Pancreas (tissue), 10 donors: ENCODE measurements around the gene SLC25A13. TPM values are rescaled to one million over a fixed set of nuclear protein-coding genes. Genes with fewer than 3 reads are reported as not detected.

Experiments used
- ATAC-seq, 4 donors: fragments of 200-7000 bp; cut with Tn5 transposase; one replicate each; pipeline versions ENCODE4 v1.8.0 to v1.9.1; 2020; ENCODE audit warnings: mild to moderate bottlenecking in 4 of 4, moderate library complexity in 4 of 4
- DNase-seq, 6 donors: peaks; one replicate each; pipeline ENCODE4 v3.0.0-alpha.2; 2020
- FAIRE-seq: peaks from 2 replicates; lab custom pipeline; 2012; peaks lifted over from hg19 to GRCh38; lab: Jason Lieb, UNC
- H3K27ac ChIP-seq, 4 donors: fragments of 200-600 bp; sonication (generic); 1 replicate in 3 of 4; 2 replicates in 1 of 4; pipeline versions ENCODE4 v1.5.0 to v1.8.0; 2020
- H3K27me3 ChIP-seq, 4 donors: fragments of 200-600 bp; one replicate each; pipeline ENCODE4 v1.8.0; 2021
- H3K36me3 ChIP-seq, 3 donors: fragments of 200-600 bp; sonication (generic) in 1 of 3; one replicate each; pipeline versions ENCODE4 v1.5.0 to v1.8.0; 2020 to 2021
- H3K4me1 ChIP-seq, 3 donors: fragments of 200-600 bp; one replicate each; pipeline ENCODE4 v1.8.0; 2021
- H3K4me3 ChIP-seq, 4 donors: fragments of 200-600 bp; sonication (generic) in 2 of 4; one replicate each; pipeline versions ENCODE4 v1.5.0 to v1.8.0; 2020 to 2021
- H3K9me3 ChIP-seq, 4 donors: fragments of 200-600 bp; one replicate each; pipeline ENCODE4 v1.8.0; 2021
- WGBS, 2 donors: extraction: QIAGEN DNeasy Blood & Tissue Kit; methylation state at CpG; one replicate each; pipeline ENCODE4 v1.1.7; 2013; 5-methylcytosine and 5-hydroxymethylcytosine counted together
- intact Hi-C, 3 donors: fragments of 100-400 bp; cut with DNase I; formaldehyde crosslinking; loops; one replicate each; pipeline versions ENCODE4 v1.11.1 to v1.14.2; 2022
- polyA plus RNA-seq, 2 donors: library from polyadenylated mRNA; stranded (reverse); fragments of 200-250 nt; gene quantifications; one replicate each; pipeline ENCODE4 v1.2.3, GENCODE V29; 2013
- total RNA-seq, 6 donors: library from RNA; stranded (reverse); fragmentation: NEBNext Ultra II Directional in 4 of 6; extraction: Animal tissue kit (Norgen Biotek cat#: 25700) in 4 of 6; gene quantifications; one replicate each; pipeline versions ENCODE4 v1.2.1 to v1.2.4, GENCODE V29; 2021 to 2023
- TF ChIP-seq, protein P1 (sequence below), 4 donors: fragments of 200-600 bp; sonication (generic) in 3 of 4; IDR thresholded peaks; one replicate each; pipeline versions ENCODE4 v1.5.0 to v1.8.0; 2021; ENCODE audit warnings: antibody characterized with exemption in 4 of 4
- donor health status: healthy with polysubstance abuse.
- donor health status: DM: no; HTN: no; CAD: no; lungs with moderate emphysema.
- donor health status: DM: no; HTN: no; CAD: no.
- donor health status: control.
- donor health status: control.
- donor health status: Bipolar disorder and iron deficiency.
- donor health status: DM: yes; HTN: yes; CAD: no.
- donor health status: DM: no; HTN: no; CAD: no.
- donor health status: DM: no; HTN: no; CAD: no.
- donor health status: DM: yes; HTN: yes; CAD: no.

Gene SLC25A13
- total and polyA plus RNA-seq, 8 donors: 4.2 to 15.0 (median 11.0) TPM

DNA sequence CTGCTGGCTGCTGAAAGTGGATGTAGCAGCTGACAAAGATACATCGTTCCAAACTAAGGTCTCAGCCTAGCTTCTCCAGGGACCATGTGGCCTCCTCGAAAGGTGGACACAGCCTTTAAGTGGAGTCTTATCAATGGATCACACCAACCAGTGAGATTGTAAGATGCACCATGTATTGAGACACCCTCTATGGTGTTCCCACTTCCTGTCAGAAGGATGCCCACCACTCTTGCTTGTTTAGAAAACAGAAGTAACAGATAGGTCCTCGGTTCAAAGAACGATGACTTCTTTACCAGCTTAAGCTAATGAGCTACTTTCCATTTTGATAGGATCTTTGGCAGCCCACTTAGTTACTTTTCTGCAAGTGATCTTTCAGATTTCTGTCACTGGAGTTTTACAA, 34.3 kb downstream of the SLC25A13 start:
- Histone ChIP-seq H3K27ac (no peak overlapping the region), H3K27me3 (no peaks in the 10 kb centered on the region), H3K4me1 (no peaks in the 10 kb centered on the region), H3K4me3 (no peak overlapping the region), H3K9me3 (no peaks in the 10 kb centered on the region), H3K36me3 (no peaks in the 10 kb centered on the region)
- DNase-seq: no peak
- FAIRE-seq: no peak
- no peak for ATAC-seq
- intact Hi-C loops: no loop called here
- TF ChIP-seq, protein P1, sequence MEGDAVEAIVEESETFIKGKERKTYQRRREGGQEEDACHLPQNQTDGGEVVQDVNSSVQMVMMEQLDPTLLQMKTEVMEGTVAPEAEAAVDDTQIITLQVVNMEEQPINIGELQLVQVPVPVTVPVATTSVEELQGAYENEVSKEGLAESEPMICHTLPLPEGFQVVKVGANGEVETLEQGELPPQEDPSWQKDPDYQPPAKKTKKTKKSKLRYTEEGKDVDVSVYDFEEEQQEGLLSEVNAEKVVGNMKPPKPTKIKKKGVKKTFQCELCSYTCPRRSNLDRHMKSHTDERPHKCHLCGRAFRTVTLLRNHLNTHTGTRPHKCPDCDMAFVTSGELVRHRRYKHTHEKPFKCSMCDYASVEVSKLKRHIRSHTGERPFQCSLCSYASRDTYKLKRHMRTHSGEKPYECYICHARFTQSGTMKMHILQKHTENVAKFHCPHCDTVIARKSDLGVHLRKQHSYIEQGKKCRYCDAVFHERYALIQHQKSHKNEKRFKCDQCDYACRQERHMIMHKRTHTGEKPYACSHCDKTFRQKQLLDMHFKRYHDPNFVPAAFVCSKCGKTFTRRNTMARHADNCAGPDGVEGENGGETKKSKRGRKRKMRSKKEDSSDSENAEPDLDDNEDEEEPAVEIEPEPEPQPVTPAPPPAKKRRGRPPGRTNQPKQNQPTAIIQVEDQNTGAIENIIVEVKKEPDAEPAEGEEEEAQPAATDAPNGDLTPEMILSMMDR (IDR thresholded peaks at IDR 0.05): no peak
- 93 to 96% methylated on average over 4 of the region's 4 CpGs for WGBS, 2 donors

DNA sequence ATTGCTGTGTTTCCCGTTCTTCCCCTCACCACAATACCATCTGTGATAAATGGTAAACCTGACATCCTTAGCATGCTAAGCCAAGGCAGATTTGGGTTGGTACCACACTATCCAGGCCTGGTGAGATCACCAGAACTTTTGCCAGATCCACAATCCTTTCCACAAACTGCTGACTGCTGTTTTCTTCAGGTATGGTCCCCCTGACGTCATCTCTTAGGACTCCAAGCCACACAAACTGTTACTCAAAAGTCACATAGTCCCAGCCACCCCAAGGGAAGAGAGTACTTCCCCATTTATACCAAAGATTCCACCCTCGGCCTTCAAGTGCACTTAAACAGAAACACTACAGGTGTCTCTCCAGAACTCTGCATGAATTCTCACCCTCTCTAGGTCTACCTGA, 34.8 kb downstream of the SLC25A13 start:
- DNase-seq: no peak
- Histone ChIP-seq H3K4me3 (no peak overlapping the region), H3K9me3 (no peaks in the 10 kb centered on the region), H3K4me1 (no peaks in the 10 kb centered on the region), H3K27me3 (no peaks in the 10 kb centered on the region), H3K27ac (no peak overlapping the region), H3K36me3 (no peaks in the 10 kb centered on the region)
- 85 to 91% methylated on average over 3 of the region's 3 CpGs for WGBS, 2 donors
- TF ChIP-seq, protein P1 (IDR thresholded peaks at IDR 0.05): no peak
- FAIRE-seq: no peak
- intact Hi-C loops: no loop called here
- ATAC-seq: no peak

GRCh38 chr7:96285579-96285978, 36.3 kb downstream of the SLC25A13 start:
- TF ChIP-seq, protein P1 (IDR thresholded peaks at IDR 0.05): no peak
- ATAC-seq: no peak
- Histone ChIP-seq H3K27ac (no peak overlapping the region), H3K27me3 (no peaks in the 10 kb centered on the region), H3K4me1 (no peaks in the 10 kb centered on the region), H3K4me3 (no peak overlapping the region), H3K9me3 (no peaks in the 10 kb centered on the region), H3K36me3 (no peaks in the 10 kb centered on the region)
- intact Hi-C loops: no loop called here
- DNase-seq: no peak
- WGBS, 2 donors: 74 to 83% methylated on average over 3 of the region's 3 CpGs
- no peak for FAIRE-seq

GRCh38 chr7:96284835-96285234, 37.1 kb downstream of the SLC25A13 start:
- no peak for DNase-seq
- 95 to 97% methylated on average over 3 of the region's 3 CpGs for WGBS, 2 donors
- no peak for FAIRE-seq
- Histone ChIP-seq H3K4me3 (no peak overlapping the region), H3K36me3 (no peaks in the 10 kb centered on the region), H3K27me3 (no peaks in the 10 kb centered on the region), H3K9me3 (no peaks in the 10 kb centered on the region), H3K4me1 (no peaks in the 10 kb centered on the region), H3K27ac (no peak overlapping the region)
- no peak for ATAC-seq
- TF ChIP-seq, protein P1 (IDR thresholded peaks at IDR 0.05): no peak
- intact Hi-C loops: no loop called here

GRCh38 chr7:96284240-96284639, 37.7 kb downstream of the SLC25A13 start:
- WGBS, 2 donors: 98 to 99% methylated on average over 2 of the region's 2 CpGs

More at GRCh38 chr7:96284240-96284639, 37.7 kb downstream of the SLC25A13 start:
- intact Hi-C loops: no loop called here
- TF ChIP-seq, protein P1 (IDR thresholded peaks at IDR 0.05): no peak
- FAIRE-seq (no peak), ATAC-seq (no peak), DNase-seq (no peak)
- Histone ChIP-seq H3K27ac (no peak overlapping the region), H3K4me3 (no peak overlapping the region), H3K9me3 (no peaks in the 10 kb centered on the region), H3K27me3 (no peaks in the 10 kb centered on the region), H3K36me3 (no peaks in the 10 kb centered on the region), H3K4me1 (no peaks in the 10 kb centered on the region)
